HepG2 (cell line): Measurements from ENCODE around the gene FRMD4A.

ENCODE experiments used
- CTCF ChIP-seq: sonication (generic); formaldehyde crosslinking; IDR thresholded peaks from 2 replicates; pipeline ENCODE4 v1.5.0; 2020; ENCODE audit warnings: mild to moderate bottlenecking, missing genetic modification reagents, moderate library complexity
- MTF1 ChIP-seq: sonication (generic); formaldehyde crosslinking; IDR thresholded peaks from 2 replicates; pipeline ENCODE4 v1.5.0; 2020; ENCODE audit warnings: missing genetic modification reagents
- MYC ChIP-seq: sonication (generic); formaldehyde crosslinking; IDR thresholded peaks from 2 replicates; pipeline ENCODE4 v1.9.0; 2021; ENCODE audit warnings: missing genetic modification reagents, borderline replicate concordance
- SIN3A ChIP-seq: IDR thresholded peaks from 2 replicates; pipeline ENCODE4 v1.6.1; 2011; ENCODE audit warnings: low read depth, mild to moderate bottlenecking, control low read depth, low read length, borderline replicate concordance
- STAT5B ChIP-seq: sonication (generic); formaldehyde crosslinking; IDR thresholded peaks from 2 replicates; pipeline ENCODE4 v1.4.0; 2020; ENCODE audit warnings: missing genetic modification reagents

DNA sequence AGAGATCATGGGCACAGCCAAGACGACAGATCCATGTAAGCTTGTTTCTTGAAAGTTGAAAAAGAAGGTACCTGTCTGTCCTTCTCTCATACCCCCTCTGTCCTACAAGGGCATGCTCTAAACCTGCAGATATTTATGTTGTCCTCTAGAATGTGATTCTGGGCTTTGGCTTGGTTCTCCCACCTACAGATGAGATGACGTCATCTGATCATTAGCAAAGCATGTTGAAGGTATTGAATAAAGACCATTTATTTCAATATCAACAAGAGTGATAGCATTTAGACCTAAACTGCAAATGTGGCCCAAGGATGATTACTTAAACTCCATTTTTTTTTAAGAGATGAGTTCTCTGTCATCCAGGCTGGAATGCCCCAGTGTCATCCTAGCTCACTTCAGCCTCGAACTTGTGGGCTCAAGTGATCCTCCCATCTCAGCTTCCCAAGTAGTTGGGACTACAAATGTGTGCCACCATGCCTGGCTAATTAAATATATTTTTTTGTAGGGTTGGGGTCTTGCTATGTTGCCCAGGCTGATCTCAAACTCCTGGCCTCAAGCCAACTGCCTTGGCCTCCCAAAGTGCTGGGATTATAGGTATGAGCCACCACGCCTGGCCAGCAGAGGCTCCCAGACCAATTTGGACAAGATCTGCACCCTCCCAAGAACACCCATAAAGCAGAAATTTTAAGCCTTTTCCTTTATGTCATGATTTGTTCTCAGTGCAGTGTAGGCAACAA is 559.8 kb downstream of the FRMD4A start:
- no peak for TF ChIP-seq MTF1 (CRISPR knock-in tag)
- TF ChIP-seq CTCF (CRISPR knock-in tag): no peak
- no peak for TF ChIP-seq SIN3A
- no peak for TF ChIP-seq STAT5B
- no peak for TF ChIP-seq MYC (CRISPR knock-in tag)
